Hepatocyte (in vitro differentiated cells): Measurements from ENCODE around the gene FNDC1.

Experiments
- CTCF ChIP-seq: fragments of 200-600 bp; sonication (generic); IDR thresholded peaks from 2 replicates; pipeline ENCODE4 v1.5.1; 2016; ENCODE audit warnings: antibody characterized with exemption, mild to moderate bottlenecking; ENCODE audit not compliant: poor library complexity
- EZH2 ChIP-seq: fragments of 200-600 bp; sonication (generic); IDR thresholded peaks from 2 replicates; pipeline ENCODE4 v1.6.1; 2016; ENCODE audit warnings: antibody characterized with exemption, mild to moderate bottlenecking, borderline replicate concordance

- no peak for TF ChIP-seq CTCF
- no peak for TF ChIP-seq EZH2
Observed at GRCh38 chr6:159212525-159213280, 43.5 kb downstream of the FNDC1 start.
